Measurements from ENCODE around the gene DAAM2. TPM values are rescaled to one million over a fixed set of nuclear protein-coding genes. Genes with fewer than 3 reads are reported as not detected.

DAAM2 gene
- 10 to 100 TPM; 16.2 to 59.5 (median 41.3) TPM for total RNA-seq

DNA sequence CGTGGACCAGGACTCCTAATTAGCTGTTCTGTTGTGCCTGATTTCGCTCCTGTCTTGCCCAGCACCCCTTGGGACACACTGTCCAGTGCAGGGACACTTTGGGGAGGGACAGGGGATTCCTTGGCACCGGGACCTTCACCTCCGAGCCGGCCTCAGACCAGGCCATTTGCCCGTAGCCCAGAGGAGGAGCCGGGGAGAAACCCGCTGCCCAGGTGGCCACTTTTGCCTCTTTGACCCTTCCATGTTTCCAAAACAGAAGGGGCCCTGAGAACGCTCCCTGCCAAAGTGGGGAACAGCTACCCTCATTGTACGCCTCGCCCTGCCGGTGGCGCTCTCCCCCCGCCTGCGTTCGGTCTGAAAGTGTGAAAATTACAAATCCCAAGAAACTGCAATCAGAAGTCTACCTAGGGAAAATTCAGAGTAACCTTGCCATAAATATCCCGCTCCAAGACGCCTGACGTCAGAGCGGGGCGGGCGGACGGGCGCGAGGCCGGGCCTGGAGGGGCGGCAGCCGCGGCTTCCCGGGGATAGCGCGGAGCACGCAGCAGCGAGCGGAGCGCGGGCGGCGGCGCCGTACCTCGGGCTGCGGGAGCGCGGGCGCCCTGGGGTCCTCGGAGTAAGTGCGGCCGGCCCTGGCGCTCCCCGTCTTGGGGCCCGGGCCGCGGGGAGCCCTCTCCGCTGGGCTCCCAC is at the start of gene DAAM2:
Gene DAAM2 (plus strand): TSS at position 527 of the 690 bp plus-strand sequence. CDS start 63,927 bp downstream, outside the sequence.
- intact Hi-C loops (cut with DNase I; ENCODE audit: low total_unique reads), result no loop called here
- peak in 1 of 2 donors; percentile 32 for DNase-seq (ENCODE audit: low spot score in 2 of 2)
- peak within 1 kb of the TSS; percentile 64 to 73 (median 65) for H3K4me3 ChIP-seq
- no peaks in the 10 kb centered on the region for H3K9me3 ChIP-seq
- H3K4me1 ChIP-seq, result no peaks in the 10 kb centered on the region
- H3K27ac ChIP-seq, result peak within 1 kb of the TSS; percentile 71 to 82
- no peaks in the 10 kb centered on the region for H3K36me3 ChIP-seq
- no peak for TF ChIP-seq POLR2A (IDR thresholded peaks at IDR 0.05)
- peak in 2 of 3 donors; percentile 8 to 28 for TF ChIP-seq POLR2AphosphoS5 (IDR thresholded peaks at IDR 0.05)
- H3K27me3 ChIP-seq, result no peaks in the 10 kb centered on the region

DNA sequence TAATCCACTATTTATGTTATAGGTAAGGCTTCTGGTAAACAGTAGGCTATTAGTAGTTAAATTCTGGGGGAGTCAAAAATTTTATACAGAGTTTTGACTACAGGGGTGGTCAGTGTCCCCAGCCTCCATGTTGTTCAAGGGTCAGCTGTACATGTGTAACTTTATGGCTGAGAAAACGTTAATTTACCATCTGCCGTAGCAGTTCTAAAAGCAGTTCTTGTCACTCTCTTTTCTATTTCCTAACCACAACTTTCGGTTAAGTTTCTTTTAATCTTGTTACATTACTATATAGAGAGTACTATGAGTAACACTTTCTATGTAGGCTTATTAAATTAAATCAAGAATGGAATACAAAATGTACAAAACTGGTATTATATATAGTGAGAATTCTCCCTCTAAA is 45.4 kb upstream of the DAAM2 start:
- no peak for TF ChIP-seq POLR2AphosphoS5 (IDR thresholded peaks at IDR 0.05)
- no peak for TF ChIP-seq POLR2A (IDR thresholded peaks at IDR 0.05)
- TF ChIP-seq, protein P1, sequence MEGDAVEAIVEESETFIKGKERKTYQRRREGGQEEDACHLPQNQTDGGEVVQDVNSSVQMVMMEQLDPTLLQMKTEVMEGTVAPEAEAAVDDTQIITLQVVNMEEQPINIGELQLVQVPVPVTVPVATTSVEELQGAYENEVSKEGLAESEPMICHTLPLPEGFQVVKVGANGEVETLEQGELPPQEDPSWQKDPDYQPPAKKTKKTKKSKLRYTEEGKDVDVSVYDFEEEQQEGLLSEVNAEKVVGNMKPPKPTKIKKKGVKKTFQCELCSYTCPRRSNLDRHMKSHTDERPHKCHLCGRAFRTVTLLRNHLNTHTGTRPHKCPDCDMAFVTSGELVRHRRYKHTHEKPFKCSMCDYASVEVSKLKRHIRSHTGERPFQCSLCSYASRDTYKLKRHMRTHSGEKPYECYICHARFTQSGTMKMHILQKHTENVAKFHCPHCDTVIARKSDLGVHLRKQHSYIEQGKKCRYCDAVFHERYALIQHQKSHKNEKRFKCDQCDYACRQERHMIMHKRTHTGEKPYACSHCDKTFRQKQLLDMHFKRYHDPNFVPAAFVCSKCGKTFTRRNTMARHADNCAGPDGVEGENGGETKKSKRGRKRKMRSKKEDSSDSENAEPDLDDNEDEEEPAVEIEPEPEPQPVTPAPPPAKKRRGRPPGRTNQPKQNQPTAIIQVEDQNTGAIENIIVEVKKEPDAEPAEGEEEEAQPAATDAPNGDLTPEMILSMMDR (IDR thresholded peaks at IDR 0.05), result no peak
- Histone ChIP-seq H3K4me1 (no peaks in the 10 kb centered on the region), H3K27me3 (no peaks in the 10 kb centered on the region), H3K4me3 (no peak overlapping the region), H3K9me3 (no peaks in the 10 kb centered on the region), H3K36me3 (no peaks in the 10 kb centered on the region), H3K27ac (no peak overlapping the region)
- intact Hi-C loops (cut with DNase I; ENCODE audit: low total_unique reads), result no loop called here
- DNase-seq (ENCODE audit: low spot score in 2 of 2), result no peak

DNA sequence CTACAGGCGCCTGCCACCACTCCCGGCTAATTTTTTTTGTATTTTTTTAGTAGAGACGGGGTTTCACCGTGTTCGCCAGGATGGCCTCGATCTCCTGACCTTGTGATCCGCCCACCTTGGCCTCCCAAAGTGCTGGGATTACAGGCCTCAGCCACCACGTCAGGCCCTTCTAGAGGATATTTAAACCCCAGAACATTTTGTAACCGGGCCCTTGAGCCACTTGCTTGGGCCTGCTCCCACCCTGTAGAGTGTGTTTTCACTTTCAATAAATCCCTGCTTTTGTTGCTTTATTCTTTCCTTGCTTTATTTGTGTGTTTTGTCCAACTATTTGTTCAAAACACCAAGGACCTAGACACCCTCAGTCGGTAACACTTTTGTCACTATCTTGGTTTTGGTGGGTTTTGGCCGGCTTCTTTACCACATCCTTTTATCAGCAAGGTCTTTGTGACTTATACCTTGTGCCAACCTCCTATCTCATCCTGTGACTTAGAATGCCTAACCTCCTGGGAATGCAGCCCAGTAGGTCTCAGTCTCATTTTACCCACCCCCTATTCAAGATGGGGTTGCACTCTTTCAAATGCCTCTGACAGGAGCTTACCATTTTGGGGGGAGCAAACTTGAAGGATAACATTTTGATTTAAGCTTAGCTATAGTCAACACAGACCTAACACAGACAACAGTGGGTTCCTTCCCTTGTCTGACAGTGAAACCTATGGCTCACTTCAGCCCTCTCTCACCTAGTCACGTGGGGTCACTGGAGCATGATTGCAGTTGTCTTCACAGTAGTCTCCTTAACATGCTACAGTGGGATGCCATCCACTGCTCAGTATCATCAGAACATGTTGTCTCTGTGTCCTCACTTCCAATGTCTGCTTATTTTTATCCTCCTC is 39.1 kb upstream of the DAAM2 start:
- Histone ChIP-seq H3K9me3 (no peaks in the 10 kb centered on the region), H3K4me3 (no peak overlapping the region), H3K27ac (peak overlapping the region; percentile 23 to 59), H3K36me3 (no peaks in the 10 kb centered on the region), H3K27me3 (no peaks in the 10 kb centered on the region), H3K4me1 (no peaks in the 10 kb centered on the region)
- TF ChIP-seq POLR2AphosphoS5 (IDR thresholded peaks at IDR 0.05) (no peak), POLR2A (IDR thresholded peaks at IDR 0.05) (no peak)
- TF ChIP-seq, protein P1 (IDR thresholded peaks at IDR 0.05), result no peak
- DNase-seq (ENCODE audit: low spot score in 2 of 2), result no peak
- intact Hi-C loops (cut with DNase I; ENCODE audit: low total_unique reads), result no loop called here

- no peaks in the 10 kb centered on the region for H3K9me3 ChIP-seq
- intact Hi-C loops (cut with DNase I; ENCODE audit: low total_unique reads), result no loop called here
- DNase-seq (ENCODE audit: low spot score in 2 of 2), result no peak
- no peaks in the 10 kb centered on the region for H3K36me3 ChIP-seq
- H3K27me3 ChIP-seq, result no peaks in the 10 kb centered on the region
- TF ChIP-seq POLR2AphosphoS5 (IDR thresholded peaks at IDR 0.05), result peak in 1 of 3 donors; percentile 20
- TF ChIP-seq, protein P1 (IDR thresholded peaks at IDR 0.05), result no peak
- H3K4me3 ChIP-seq, result no peak overlapping the region
- H3K27ac ChIP-seq, result peak overlapping the region; percentile 23 to 59
- no peaks in the 10 kb centered on the region for H3K4me1 ChIP-seq
Measured at GRCh38 chr6:39753725-39754045, 38.5 kb upstream of the DAAM2 start.

- Histone ChIP-seq H3K4me1 (no peaks in the 10 kb centered on the region), H3K9me3 (no peaks in the 10 kb centered on the region), H3K27ac (peak overlapping the region in 1 of 2 donors; percentile 73), H3K27me3 (no peaks in the 10 kb centered on the region), H3K4me3 (no peak overlapping the region), H3K36me3 (no peaks in the 10 kb centered on the region)
- no peak for DNase-seq (ENCODE audit: low spot score in 2 of 2)
- TF ChIP-seq, protein P1 (IDR thresholded peaks at IDR 0.05), result no peak
- no peak for TF ChIP-seq POLR2AphosphoS5 (IDR thresholded peaks at IDR 0.05)
- no peak for TF ChIP-seq POLR2A (IDR thresholded peaks at IDR 0.05)
- intact Hi-C loops (cut with DNase I; ENCODE audit: low total_unique reads), result no loop called here
Measured at GRCh38 chr6:39754514-39755115, 37.6 kb upstream of the DAAM2 start.

Measured in breast epithelium (tissue), 4 donors.